Measurements from ENCODE around the gene XXYLT1. TPM values are rescaled to one million over a fixed set of nuclear protein-coding genes. Genes with fewer than 3 reads are reported as not detected.

XXYLT1 gene
- total and polyA plus RNA-seq, 9 of the 15 experiments (the other 6 are each of a cell fraction or from before 2014, with no cell fraction given) = 1.9 to 18.9 (median 15.0) TPM

DNA sequence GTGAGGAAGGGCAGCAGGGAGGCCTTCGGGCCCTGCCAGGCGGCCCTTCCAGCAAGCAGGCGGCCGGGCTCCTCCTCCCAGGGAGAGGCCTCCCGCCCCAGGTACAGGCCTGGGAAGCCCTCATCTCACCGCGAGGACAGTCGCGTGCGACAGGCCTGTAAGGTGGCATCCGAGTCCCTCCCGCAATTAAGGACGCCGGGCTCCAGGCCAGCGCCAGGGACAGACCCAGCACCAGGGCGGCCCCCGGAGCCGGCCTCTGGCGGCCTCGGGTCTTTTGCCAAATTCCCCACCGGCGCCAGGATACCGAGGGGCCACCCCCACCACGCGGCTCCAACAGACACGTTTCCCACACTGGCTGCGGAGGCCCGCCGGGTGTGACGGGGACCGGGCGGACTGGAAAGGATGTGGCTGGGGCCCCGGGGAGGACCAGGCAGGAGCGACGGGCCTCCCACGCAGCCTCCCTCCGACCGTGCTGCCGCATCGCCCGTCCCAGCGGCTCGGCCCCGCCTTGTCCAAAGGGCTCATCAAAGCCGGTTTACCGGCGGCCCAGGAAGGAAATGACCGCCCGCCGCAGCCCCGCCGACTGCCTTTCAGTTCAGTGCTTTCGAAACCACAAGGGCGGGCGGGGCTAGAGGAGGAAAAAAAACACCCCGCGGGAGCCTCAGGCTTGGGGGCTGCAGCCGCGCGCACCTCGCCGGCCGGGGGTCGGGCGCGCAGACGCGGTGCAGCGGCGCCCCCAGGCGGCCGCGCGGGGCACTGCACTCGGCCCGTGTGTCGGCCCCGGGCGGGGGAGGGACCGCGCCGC is 11.3 kb downstream of the XXYLT1 start (continued):
- TF ChIP-seq, protein P1, sequence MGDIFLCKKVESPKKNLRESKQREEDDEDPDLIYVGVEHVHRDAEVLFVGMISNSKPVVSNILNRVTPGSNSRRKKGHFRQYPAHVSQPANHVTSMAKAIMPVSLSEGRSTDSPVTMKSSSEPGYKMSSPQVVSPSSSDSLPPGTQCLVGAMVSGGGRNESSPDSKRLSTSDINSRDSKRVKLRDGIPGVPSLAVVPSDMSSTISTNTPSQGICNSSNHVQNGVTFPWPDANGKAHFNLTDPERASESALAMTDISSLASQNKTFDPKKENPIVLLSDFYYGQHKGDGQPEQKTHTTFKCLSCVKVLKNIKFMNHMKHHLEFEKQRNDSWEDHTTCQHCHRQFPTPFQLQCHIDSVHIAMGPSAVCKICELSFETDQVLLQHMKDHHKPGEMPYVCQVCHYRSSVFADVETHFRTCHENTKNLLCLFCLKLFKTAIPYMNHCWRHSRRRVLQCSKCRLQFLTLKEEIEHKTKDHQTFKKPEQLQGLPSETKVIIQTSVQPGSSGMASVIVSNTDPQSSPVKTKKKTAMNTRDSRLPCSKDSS (IDR thresholded peaks at IDR 0.05; ENCODE audit: low read depth, partially characterized antibody) = no peak
- TF ChIP-seq HNRNPL (IDR thresholded peaks at IDR 0.05; ENCODE audit: low read depth, low read length) (0 out of 2 replicates have a peak, but pooled peaks have one; percentile 66), ZFP1 (CRISPR knock-in tag; IDR thresholded peaks at IDR 0.05) (no peak), NCOA1 (IDR thresholded peaks at IDR 0.05; ENCODE audit: low read depth) (no peak), EZH2 (IDR thresholded peaks at IDR 0.05; ENCODE audit: borderline replicate concordance, low read depth, low read length) (no peak), HMG20B (CRISPR knock-in tag; IDR thresholded peaks at IDR 0.05) (peak; percentile 64; the same call in 1 of the 2 replicates), ATF2 (CRISPR knock-in tag; IDR thresholded peaks at IDR 0.05) (0 out of 2 replicates have a peak, but pooled peaks have one; percentile 42), NUFIP1 (IDR thresholded peaks at IDR 0.05; ENCODE audit: partially characterized antibody) (no peak), RBBP5 (IDR thresholded peaks at IDR 0.05; ENCODE audit: borderline replicate concordance, insufficient read depth, low read length, poor library complexity, severe bottlenecking) (peak; percentile 49), ZBTB7A (IDR thresholded peaks at IDR 0.05; ENCODE audit: borderline replicate concordance, control insufficient read depth, low read depth, low read length) (peak; percentile 95), SREBF1 (IDR thresholded peaks at IDR 0.05; ENCODE audit: borderline replicate concordance, low read depth, low read length) (0 out of 2 replicates have a peak, but pooled peaks have one; percentile 41)
- TF ChIP-seq, protein P2, sequence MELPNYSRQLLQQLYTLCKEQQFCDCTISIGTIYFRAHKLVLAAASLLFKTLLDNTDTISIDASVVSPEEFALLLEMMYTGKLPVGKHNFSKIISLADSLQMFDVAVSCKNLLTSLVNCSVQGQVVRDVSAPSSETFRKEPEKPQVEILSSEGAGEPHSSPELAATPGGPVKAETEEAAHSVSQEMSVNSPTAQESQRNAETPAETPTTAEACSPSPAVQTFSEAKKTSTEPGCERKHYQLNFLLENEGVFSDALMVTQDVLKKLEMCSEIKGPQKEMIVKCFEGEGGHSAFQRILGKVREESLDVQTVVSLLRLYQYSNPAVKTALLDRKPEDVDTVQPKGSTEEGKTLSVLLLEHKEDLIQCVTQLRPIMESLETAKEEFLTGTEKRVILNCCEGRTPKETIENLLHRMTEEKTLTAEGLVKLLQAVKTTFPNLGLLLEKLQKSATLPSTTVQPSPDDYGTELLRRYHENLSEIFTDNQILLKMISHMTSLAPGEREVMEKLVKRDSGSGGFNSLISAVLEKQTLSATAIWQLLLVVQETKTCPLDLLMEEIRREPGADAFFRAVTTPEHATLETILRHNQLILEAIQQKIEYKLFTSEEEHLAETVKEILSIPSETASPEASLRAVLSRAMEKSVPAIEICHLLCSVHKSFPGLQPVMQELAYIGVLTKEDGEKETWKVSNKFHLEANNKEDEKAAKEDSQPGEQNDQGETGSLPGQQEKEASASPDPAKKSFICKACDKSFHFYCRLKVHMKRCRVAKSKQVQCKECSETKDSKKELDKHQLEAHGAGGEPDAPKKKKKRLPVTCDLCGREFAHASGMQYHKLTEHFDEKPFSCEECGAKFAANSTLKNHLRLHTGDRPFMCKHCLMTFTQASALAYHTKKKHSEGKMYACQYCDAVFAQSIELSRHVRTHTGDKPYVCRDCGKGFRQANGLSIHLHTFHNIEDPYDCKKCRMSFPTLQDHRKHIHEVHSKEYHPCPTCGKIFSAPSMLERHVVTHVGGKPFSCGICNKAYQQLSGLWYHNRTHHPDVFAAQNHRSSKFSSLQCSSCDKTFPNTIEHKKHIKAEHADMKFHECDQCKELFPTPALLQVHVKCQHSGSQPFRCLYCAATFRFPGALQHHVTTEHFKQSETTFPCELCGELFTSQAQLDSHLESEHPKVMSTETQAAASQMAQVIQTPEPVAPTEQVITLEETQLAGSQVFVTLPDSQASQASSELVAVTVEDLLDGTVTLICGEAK (IDR thresholded peaks at IDR 0.05) = peak; percentile 16; the same call in 1 of the 2 replicates
- TF ChIP-seq, protein P2 (CRISPR knock-in tag; IDR thresholded peaks at IDR 0.05) = no peak

Measured in K562 (cell line).